Measurements from ENCODE around the gene C4BPB.
A peak's percentile ranks its signal among the peaks of the same experiment; 100 is the strongest.
"Not testable (repeated sequence)": the region's sequence is repeated elsewhere in the genome, so short reads cannot be mapped to it uniquely, and the experiment has no call there.

C4BPB gene

GRCh38 chr1:207088701-207089626 is at the start of gene C4BPB:
Gene C4BPB, plus strand, starts transcription at chr1:207088860. Its CDS starts 672 bp downstream, at chr1:207089532.
- no peak for DNase-seq

- no peak for DNase-seq
These were observed 49.1 kb upstream of the C4BPB start for GRCh38 chr1:207039380-207040180.

DNA sequence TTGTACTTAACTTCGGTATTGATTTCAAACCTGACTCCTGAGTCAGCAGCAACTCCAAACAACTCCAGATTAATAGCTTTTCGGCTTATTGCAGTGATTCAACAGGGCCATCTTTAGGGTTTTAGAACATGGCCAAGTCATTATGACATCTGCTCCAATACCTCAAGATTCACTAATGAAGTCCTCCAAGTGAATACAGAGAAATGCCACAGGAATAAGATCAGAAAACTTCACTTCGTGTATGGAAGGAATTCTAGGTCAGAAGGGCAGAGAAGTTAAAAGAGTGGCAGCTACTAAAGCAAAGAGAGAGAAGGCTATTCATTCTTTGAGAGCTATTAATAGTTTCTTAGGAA is 48.5 kb upstream of the C4BPB start:
- no peak for DNase-seq

DNA sequence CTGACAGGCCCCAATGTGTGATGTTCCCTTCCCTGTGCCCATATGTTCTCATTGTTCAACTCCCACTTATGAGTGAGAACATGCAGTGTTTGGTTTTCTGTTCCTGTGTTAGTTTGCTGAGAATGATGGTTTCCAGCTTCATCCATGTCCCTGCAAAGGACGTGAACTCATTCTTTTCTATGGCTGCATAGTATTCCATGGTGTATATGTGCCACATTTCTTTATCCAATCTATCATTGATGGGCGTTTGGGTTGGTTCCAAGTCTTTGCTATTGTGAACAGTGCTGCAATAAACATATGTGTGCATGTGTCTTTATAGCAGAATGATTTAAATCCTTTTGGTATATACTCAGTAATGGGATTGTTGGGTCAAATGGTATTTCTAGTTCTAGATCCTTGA is 47.3 kb upstream of the C4BPB start:
- not testable (repeated sequence) for DNase-seq

GRCh38 chr1:207045453-207045852 is 43.2 kb upstream of the C4BPB start:
- DNase-seq, result no peak

- no peak for DNase-seq
These were observed 41.2 kb upstream of the C4BPB start for GRCh38 chr1:207047505-207047904.

DNA sequence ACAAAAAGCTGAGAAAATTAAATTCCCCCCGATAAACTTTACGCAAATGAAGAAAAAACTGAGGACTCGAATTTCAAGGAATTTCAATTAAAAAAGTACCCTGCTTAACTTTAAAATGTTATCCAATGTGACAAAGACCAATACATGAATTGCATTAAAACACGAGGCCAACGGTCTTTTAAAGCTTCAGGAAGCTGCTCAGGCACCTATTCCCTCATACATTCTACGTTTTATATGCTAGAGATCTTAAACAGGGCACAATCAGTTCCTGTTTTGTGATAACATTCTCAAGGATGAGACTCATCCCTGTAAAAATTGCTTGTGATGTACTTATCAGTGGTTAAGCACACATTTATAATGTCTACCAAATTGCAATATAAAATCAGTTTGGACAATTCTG is 40.6 kb upstream of the C4BPB start:
- no peak for DNase-seq

DNA sequence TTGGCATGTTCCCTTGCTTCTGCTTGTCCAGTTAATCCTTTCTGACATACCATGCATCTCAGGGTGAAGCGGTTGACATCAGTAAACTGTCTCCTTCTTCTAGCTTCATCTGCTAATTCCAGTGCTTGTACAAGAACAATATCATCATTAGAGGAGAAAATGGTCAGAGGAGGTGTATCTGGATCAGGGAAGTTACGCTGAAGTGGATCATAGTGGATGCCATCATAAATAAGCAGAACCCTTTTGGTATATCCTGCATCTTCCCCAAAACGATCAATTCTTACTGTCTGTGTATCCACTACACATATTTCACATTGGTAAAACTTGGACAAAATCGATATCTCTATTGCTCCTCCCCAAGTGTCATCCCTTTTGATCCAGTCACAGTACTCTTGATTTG is 39.6 kb upstream of the C4BPB start:
- no peak for DNase-seq

DNA sequence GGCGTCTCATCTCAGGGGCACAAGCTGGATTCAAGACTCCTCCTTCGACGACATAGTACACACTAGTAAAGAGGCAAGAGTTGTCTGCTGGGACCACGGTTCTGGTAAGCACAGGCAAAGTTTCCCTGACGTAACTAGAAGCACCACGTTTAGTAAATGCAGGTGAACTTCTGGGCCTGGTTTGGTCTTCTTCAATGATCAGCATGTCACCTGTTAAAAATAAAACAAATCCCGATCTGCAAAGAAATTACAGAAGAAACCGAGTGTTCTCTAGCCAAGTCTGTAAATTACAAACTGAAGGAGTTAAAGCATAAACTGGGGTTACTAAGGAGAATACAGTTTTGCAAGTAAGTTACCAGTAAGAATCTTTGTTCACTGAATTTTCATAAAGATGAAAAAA is 39.1 kb upstream of the C4BPB start:
- no peak for DNase-seq

DNA sequence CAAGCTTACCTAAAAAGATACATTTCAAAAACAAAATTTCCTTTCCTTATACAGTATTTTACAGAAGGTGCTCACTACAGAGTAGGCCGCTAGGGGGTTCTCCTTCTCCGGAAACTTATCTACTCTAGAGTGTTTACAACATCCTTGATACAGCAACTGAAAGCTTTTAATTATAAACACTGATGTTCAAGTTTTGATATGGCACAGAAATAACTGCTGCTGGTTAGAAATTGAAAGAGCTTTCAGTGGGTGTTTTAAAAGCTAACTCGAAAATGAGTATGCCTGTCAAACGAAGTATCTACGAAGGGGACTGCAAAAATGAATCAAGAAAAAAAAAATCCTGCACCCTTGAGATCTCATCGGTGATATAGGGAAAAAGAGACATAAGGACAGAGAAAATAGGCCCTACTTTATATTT is 38.7 kb upstream of the C4BPB start:
- peak; percentile 9 to 17 for DNase-seq

- peak; percentile 75 to 86 for DNase-seq
These were observed 38.0 kb upstream of the C4BPB start for GRCh38 chr1:207050480-207051190.

DNA sequence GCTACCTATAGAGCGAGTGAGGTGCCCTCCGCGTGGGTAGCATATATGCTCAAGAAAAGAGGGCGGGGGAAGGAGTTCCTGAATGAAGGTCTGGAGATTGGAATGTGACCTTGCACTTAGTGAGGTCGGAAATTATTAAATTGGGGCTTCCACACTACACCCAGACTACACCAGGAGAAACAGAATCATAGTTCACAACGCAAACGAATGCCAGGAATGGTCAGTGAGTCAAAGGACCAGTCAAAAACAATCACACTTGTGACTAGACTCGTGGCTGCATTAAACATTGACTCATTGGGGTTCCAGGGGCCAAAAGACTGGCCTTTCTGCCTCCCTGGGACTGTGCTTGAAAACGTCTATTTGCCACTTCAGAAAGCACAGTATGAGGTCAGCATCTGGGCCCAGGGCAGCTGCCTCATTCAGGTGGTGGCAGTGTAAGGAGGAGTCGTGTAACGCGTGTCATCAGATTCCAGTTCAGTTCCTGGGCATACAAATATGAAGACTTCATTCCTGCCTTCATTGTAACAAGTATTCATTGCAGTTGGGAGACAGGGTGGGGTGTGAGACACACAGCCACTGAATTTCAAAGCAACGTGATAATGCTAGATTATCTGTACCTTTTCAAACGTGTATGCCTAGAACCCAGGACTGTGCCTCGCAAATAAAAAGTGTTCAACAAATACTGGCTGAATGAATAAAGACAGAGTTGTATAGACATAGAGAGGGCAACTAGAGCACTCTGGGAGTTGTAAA is 37.3 kb upstream of the C4BPB start, which contains the start of gene YOD1:
Gene YOD1, minus strand, starts transcription at position 18 of the 753 bp plus-strand sequence. CDS start 178 bp downstream, outside the sequence.
- DNase-seq, result peak; percentile 29 to 56

DNA sequence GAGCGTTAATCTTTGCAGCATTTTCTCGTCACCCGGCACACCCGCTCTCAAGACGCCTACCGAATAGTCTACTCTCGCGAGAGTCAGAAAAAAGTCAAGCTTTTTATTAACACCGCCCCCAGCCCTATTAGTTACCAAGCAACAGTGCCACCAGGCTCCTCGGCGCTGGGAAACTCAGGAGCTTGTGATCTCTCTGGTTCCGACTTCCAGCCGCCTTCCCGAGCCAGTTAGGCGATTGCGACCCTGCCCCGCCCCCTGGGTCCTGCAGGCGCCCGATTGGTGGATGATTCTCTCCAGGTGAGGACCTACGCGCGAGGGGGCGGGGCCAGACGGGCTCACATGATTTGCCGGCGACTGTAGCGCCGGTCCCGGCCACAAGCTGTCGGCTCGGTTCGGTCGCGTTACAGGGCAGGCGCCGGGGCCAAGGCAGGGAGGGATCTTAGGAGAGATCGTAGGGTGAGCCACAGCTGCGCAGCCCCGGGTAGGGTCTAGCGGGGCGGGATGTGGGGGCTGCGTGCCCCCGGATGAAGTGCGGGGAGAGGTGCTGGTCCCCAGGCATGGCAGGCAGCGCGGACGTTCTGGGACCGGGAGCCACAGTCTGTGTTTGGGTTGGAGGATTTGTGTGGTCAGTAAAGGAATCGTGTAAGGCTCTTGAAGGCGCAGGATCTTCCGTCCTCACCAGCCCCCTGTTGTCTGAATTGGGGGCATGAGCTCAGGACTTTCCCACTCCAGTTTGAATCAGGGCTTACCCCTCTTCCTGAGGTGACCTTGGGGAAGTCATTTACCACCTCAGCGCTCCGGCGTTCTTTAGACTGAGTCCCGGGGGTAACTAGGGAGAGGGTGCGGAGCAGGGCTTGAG is 35.5 kb upstream of the C4BPB start, which contains the start of gene PFKFB2:
Gene PFKFB2, plus strand, starts transcription at position 365 of the 859 bp plus-strand sequence. CDS start 1,443 bp downstream, outside the sequence.
- DNase-seq, result peak; percentile 97 to 98

- no peak for DNase-seq
These were observed 34.2 kb upstream of the C4BPB start for GRCh38 chr1:207054491-207054890.

DNA sequence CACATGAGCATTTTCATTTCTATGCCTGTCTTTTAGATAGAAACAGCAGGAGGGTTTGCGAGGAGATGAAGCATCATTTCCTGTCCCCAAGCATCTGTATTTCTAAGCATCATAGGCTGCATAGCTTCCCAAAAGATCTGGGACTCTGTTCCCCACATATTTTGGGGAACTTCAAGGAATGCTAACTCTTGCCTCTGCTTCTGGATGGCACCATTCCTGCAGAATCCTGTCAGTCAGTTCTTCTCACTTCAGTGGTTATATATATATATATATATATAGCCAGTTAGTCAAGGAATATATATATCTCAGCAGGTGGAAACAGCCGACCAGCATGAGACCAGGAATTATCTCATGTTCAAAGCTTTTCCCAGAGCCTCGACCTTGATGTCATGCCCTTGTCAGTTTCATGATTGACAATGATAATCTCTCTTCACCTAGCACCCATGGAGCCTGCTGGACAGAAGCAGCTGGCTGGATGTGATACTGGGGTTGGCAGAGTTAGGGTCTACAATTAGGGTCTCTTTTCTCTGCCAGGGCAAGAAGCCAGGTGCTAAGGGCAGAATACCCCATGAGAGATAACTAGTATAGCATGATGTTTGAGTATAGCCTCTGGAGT is 33.2 kb upstream of the C4BPB start:
- no peak for DNase-seq

DNA sequence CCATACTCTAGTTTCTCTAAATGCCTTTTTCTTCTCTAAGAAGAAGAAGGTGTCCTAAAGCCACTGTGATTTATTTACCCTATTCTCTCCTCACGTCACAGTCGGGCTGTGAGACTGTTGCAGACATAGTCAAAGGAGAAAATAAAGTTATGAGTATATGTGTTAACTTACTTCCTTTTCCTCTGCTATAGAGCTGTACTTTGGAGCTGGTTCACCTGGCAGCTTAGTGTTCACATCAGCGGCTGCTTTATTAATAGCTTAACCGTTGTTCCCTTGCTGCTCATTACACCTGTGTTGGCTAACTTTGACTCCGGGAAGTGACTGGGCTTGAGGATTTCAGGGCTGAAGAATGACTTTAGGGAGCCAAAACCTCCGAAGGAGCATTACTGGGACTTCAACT is 32.0 kb upstream of the C4BPB start:
- no peak for DNase-seq

DNA sequence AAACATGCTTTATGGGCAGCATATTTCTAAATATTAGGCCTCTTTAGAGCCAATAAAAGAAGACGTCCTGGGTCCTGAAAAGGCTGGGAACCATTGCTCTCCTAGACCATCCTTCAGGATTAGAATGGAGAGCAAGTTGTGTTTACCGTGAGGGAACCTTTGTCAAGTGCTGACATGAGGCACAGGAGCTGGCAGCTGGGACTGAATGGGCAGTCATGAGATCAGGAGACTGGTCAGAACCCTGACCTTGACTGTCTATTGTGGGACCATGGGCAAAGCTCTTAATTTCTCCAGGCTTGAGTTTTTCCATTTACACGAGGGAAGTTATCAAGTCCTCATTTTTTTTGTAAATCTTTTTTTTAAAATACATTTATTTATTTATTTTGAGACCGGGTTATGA is 30.4 kb upstream of the C4BPB start:
- DNase-seq, result no peak

DNA sequence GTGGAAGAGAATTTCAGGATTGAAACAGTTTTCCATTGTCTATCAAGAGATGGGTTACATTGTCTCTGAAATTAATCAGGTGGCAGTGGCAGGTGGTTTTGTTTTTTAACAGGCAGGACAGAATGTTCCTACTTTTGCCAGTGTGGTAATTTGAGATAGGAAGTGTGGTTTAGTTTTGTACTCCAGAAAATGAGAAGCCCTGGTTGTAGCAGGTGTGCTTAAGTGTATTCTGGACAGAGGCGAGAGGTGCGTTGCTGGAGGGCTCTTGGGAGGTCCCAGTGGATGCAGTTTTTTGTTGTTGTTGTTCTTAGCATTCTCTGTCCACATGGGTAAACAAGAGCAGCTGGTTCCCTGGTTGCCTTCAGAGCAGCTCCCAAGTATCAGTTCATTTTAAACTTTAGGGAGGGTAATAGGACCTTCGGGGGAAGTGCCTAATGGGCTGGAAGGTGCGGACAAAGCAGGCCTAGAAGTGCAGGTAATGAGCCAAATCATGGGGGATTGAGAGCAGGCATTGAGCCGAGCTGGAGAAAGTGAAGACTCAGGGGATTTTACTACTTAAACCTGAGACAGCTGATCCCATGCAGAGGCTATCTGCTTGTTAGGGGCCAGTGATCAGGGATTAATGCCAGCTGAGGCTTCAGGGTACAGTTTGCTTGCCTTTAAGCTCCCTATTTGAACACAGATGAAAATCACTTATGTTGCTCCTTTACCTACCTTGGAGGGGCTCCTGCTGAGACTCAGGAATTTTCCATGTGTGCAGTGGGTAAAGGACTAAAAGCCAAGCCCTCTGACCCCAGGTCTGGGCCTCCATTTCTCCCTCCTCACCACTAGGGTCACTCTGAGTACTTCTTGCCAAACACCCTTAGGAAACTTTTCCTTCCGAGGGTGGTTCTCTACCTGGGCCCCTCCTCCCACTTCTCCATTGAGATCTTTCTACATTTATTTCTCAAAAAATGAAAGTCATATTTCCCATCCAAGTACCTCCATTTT is 29.5 kb upstream of the C4BPB start:
- DNase-seq, result no peak

- DNase-seq, result no peak
These were observed 28.8 kb upstream of the C4BPB start for GRCh38 chr1:207059881-207060280.

Data from SHP77 (cell line).